ENCODE results near the gene LRWD1.

DNA sequence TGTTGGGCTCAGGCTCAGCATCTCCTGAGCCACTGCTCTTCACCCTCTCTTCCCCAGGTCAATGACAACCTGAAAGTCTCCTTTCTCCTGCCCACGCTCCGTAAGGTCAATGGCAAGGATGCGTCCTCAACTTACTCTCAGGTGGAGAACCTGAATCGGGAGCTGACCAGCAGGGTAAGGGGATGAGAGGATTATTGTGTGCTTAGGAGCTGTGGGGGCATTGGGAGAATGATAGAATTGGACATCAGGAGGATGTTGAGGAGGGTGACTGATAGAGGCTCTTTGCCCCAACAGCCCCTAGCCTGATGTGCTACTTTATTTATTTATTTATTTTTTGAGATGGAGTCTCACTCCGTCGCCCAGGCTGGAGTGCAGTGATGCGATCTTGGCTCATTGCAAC lies 1.3 kb downstream of the LRWD1 start:
- TF ChIP-seq, protein P1, sequence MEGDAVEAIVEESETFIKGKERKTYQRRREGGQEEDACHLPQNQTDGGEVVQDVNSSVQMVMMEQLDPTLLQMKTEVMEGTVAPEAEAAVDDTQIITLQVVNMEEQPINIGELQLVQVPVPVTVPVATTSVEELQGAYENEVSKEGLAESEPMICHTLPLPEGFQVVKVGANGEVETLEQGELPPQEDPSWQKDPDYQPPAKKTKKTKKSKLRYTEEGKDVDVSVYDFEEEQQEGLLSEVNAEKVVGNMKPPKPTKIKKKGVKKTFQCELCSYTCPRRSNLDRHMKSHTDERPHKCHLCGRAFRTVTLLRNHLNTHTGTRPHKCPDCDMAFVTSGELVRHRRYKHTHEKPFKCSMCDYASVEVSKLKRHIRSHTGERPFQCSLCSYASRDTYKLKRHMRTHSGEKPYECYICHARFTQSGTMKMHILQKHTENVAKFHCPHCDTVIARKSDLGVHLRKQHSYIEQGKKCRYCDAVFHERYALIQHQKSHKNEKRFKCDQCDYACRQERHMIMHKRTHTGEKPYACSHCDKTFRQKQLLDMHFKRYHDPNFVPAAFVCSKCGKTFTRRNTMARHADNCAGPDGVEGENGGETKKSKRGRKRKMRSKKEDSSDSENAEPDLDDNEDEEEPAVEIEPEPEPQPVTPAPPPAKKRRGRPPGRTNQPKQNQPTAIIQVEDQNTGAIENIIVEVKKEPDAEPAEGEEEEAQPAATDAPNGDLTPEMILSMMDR (IDR thresholded peaks at IDR 0.05): no peak
- no peak for TF ChIP-seq POLR2A (IDR thresholded peaks at IDR 0.05)

Measured in thyroid gland (tissue), 4 donors.